ENCODE data around the gene RAC3.

Gene RAC3

GRCh38 chr17:82077617-82078358 is 46.3 kb downstream of the RAC3 start:
- DNase-seq: peak; percentile 21

DNA sequence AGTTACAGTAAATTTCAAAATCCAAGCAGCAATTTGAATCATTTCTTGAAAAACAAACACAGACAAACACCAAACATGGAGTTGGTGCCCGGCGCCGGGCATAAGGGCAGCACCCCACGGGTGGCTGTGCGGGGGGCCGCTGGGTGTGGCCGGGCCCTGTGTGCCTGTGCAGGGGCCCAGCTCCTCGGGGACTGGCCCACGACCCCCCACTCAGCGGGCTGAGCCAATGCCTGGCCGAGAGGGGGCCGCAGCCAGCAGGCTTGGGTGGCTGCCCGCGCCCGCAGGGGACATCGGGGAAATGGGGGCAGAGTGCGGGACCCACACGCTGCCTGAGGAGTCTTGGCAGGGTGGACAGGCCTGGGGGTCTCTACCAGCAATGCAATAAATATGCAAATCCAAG is 47.0 kb downstream of the RAC3 start:
- DNase-seq: no peak

- no peak for DNase-seq
Observed at GRCh38 chr17:82079001-82079677, 47.7 kb downstream of the RAC3 start.

GRCh38 chr17:82080048-82080788 is 48.7 kb downstream of the RAC3 start:
- no peak for DNase-seq

DNA sequence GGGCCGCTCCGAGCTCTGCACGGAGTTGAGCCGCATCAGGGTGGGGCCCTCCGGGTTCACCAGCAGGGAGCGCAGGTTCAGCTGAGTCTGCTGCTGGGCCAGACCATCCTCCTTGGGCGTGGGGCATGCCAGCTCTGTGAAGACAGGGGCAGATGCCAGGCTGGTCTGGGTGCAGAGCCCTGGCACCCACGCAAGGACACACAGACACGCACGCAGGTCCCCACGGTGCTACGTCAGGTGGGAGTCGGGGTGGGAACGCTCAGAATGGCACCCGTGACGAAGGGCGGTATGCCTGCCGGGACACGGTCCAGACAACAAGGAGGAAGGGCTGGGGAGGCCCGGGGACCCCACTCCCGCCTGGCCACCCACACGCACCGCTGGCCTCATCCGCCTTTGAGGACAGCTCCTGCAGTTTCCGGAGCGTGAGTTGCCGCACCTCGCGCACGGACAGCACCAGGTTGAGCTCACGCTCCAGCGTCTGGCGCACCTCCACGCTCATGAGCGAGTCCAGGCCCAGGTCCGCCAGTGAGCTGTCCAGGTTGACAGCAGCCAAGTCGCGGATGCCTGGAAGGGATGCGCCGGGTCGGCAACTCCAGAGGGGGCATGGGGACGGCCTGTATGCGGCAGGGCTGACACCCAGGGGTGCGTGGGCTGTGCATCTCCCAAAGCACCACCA is 49.4 kb downstream of the RAC3 start:
- no peak for DNase-seq

DNA sequence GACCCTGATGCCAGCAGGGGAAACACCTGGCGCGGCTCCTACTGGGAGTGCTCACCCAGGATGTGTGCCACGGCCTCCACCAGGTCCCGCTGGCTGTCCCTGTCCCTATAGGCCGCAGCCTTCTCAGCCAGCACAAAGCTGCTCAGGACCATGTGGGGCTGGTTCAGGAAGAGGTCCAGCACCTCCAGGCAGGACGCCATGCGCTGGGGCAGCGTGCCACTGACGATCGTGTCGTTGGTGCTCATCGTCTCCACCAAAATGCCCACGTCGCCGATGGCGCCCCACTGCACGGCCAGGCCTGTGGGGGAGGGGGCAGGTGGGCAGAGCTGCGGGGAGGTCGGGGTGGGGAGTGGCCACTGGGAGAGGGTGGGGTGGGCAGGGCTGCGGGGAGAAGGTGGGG is 50.1 kb downstream of the RAC3 start:
- no peak for DNase-seq

DNA sequence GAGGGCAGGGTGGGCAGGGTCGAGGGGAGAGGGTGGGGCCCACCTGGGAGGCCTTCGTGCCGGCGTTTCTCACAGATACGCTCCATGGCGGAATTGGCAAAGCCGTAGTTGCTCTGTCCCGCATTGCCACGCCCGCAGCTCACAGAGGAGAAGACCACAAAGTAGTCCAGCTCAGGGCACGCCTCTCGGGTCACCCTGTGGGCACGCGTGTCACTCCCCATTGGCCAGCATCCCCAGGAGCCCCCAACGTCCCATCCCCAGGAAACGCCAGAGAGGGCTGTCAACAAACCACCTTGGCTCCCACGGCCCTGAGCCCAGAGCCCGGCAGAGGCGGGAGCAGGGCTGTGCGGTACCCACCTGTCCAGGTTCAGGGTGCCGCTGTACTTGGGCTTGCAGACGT is 50.5 kb downstream of the RAC3 start:
- no peak for DNase-seq

GRCh38 chr17:82082456-82082855 is 51.0 kb downstream of the RAC3 start:
- no peak for DNase-seq

- no peak for DNase-seq
Observed at GRCh38 chr17:82083009-82083408, 51.5 kb downstream of the RAC3 start.
